Transverse colon (tissue), 4 donors: ENCODE data around the gene PIK3CD. TPM values are rescaled to one million over a fixed set of nuclear protein-coding genes. Genes with fewer than 3 reads are reported as not detected.
"Not testable (repeated sequence)": the region's sequence is repeated elsewhere in the genome, so short reads cannot be mapped to it uniquely, and the experiment has no call there.

ENCODE experiments used
- DNase-seq: peaks from one replicate; pipeline ENCODE4 v3.0.0-alpha.2; 2019
- H3K27ac ChIP-seq, 4 donors: fragments of 200-600 bp; sonication (generic); 2 replicates each; pipeline ENCODE4 v1.5.1; 2016 to 2018; ENCODE audit warnings: inconsistent platforms in 4 of 4
- H3K27me3 ChIP-seq: fragments of 200-600 bp; sonication (generic); 2 replicates; pipeline ENCODE4 v1.5.1; 2017; ENCODE audit warnings: inconsistent platforms
- H3K36me3 ChIP-seq, 4 donors: fragments of 200-600 bp; sonication (generic); 2 replicates each; pipeline ENCODE4 v1.5.1; 2017 to 2019; ENCODE audit warnings: inconsistent platforms in 4 of 4
- H3K4me1 ChIP-seq, 4 donors: fragments of 200-600 bp; sonication (generic); 2 replicates each; pipeline ENCODE4 v1.5.1; 2017 to 2020; ENCODE audit warnings: inconsistent platforms in 4 of 4
- H3K4me3 ChIP-seq, 4 donors: fragments of 200-600 bp; sonication (generic); 1 replicate in 1 of 4; 2 replicates in 3 of 4; pipeline versions ENCODE4 v1.5.1 to v1.6.1; 2017 to 2019; ENCODE audit warnings: inconsistent platforms in 4 of 4
- H3K9me3 ChIP-seq, 2 donors: fragments of 200-600 bp; sonication (generic); 2 replicates each; pipeline ENCODE4 v1.5.1; 2017 to 2019; ENCODE audit warnings: inconsistent platforms in 2 of 2
- EP300 ChIP-seq: sonication (generic); formaldehyde crosslinking; IDR thresholded peaks from one replicate; pipeline ENCODE4 v1.6.1; 2017; ENCODE audit warnings: antibody characterized with exemption, low read depth
- POLR2A ChIP-seq: fragments of 450-650 bp; IDR thresholded peaks from one replicate; pipeline ENCODE4 v1.6.1; 2016; ENCODE audit warnings: antibody characterized with exemption, mild to moderate bottlenecking, moderate library complexity
- POLR2AphosphoS5 ChIP-seq, 3 donors: sonication (generic); formaldehyde crosslinking; IDR thresholded peaks; one replicate each; pipeline ENCODE4 v1.6.1; 2016; ENCODE audit warnings: antibody characterized with exemption in 3 of 3
- WGBS, 2 donors: methylation state at CpG; one replicate each; pipeline ENCODE4 v1.1.5; 2018; ENCODE audit warnings: low coverage in 1 of 2; 5-methylcytosine and 5-hydroxymethylcytosine counted together
- in situ Hi-C, 4 donors: fragments of 200-750 bp; cut with MboI; loops; one replicate each; pipeline versions ENCODE4 v1.15.0 to v1.15.1; 2017; ENCODE audit warnings: low sequenced_read_pairs in 3 of 4, low pct_ligation_motif_present in 1 of 4, low pct_unique_long_range_greater_than_20kb in 1 of 4
- intact Hi-C: fragments of 100-400 bp; cut with DNase I; formaldehyde crosslinking; loops from one replicate; pipeline ENCODE4 v1.15.1; 2023; ENCODE audit warnings: low total_unique reads
- total RNA-seq, 4 donors: library from RNA; depleted of rRNA; stranded (reverse); fragments of >200 nt; gene quantifications; one replicate each; pipeline ENCODE4 v1.1.0, GENCODE V29; 2016
- TF ChIP-seq, protein P1 (sequence below), 5 experiments: fragments of 200-600 bp in 3 of 5; fragments of 450-650 bp in 2 of 5; sonication (generic) in 3 of 5; IDR thresholded peaks; 1 replicate in 2 of 5; 2 replicates in 3 of 5; pipeline ENCODE4 v1.5.1; 2016 to 2017; ENCODE audit warnings: antibody characterized with exemption in 5 of 5, inconsistent platforms in 3 of 5, mild to moderate bottlenecking in 2 of 5, moderate library complexity in 1 of 5

The PIK3CD gene
- total RNA-seq, 4 donors from 2014 or later: 0.20 to 6.7 (median 4.1) TPM

DNA sequence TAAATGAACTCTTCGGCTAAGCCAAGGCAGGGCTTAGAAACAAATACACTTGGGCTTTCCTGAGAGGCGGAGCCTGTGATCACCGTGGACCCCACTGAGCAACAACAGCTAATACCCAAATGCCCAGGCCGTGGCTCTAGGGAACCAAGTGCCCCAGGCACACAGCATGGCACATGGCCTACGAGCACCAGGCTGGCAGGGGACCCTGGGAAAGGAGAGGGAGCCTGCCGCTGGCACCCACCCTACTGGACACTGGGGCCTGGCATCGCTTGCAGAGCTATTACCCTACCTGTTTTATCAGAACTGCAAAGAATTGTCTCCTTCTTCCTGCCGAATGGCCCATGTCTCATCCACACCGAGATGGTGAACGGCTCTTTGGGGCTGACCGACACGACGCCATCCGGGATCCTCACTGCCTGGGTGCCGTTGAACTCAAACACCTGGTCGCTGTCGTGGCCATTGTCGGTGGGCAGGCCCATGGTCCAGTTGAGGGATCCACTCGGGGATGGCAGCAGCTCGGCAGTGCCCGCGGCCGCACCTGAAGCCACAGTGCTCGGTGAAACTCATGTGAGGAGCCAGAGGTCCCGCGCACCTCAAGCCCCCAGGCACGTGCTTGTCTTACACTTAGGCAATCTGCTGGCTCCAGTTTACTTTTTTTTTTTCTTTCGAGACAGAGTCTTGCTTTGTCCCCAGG lies 92.7 kb downstream of the PIK3CD start:
- intact Hi-C loops (no loop called here), in situ Hi-C loops (no loop called here)
- Histone ChIP-seq H3K27me3 (no peaks in the 10 kb centered on the region), H3K36me3 (peaks cover 0 to 51% (median 22%) of the 10 kb centered on the region in 4 donors), H3K4me3 (no peak overlapping the region), H3K4me1 (no peaks in the 10 kb centered on the region), H3K27ac (no peak overlapping the region), H3K9me3 (no peaks in the 10 kb centered on the region)
- no peak for DNase-seq
- TF ChIP-seq, protein P1, sequence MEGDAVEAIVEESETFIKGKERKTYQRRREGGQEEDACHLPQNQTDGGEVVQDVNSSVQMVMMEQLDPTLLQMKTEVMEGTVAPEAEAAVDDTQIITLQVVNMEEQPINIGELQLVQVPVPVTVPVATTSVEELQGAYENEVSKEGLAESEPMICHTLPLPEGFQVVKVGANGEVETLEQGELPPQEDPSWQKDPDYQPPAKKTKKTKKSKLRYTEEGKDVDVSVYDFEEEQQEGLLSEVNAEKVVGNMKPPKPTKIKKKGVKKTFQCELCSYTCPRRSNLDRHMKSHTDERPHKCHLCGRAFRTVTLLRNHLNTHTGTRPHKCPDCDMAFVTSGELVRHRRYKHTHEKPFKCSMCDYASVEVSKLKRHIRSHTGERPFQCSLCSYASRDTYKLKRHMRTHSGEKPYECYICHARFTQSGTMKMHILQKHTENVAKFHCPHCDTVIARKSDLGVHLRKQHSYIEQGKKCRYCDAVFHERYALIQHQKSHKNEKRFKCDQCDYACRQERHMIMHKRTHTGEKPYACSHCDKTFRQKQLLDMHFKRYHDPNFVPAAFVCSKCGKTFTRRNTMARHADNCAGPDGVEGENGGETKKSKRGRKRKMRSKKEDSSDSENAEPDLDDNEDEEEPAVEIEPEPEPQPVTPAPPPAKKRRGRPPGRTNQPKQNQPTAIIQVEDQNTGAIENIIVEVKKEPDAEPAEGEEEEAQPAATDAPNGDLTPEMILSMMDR (IDR thresholded peaks at IDR 0.05): no peak
- TF ChIP-seq POLR2A (no peak), POLR2AphosphoS5 (IDR thresholded peaks at IDR 0.05) (no peak), EP300 (no peak)
- WGBS, 2 donors: 94 to 96% methylated on average over 5 to 27 of the region's 28 CpGs

DNA sequence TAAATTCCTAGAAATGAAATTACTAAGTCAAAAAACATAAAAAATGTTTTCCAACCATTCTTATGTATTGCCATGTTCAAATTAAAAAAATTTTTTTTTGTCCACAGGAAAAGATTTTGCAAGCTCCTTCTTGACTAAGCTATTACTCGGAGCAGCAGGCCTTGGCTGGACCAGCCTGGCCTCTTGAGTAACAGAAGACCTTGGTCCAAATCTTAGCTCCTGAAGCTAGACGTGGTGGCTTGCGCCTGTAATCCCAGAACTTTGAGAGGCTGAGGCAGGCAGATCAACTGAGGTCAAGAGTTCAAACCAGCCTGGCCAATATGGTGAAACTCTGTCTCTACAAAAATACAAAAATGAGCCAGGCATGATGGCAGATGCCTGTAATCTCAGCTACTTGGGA lies 94.7 kb downstream of the PIK3CD start:
- no peak for DNase-seq
- no peak overlapping the region for H3K27ac ChIP-seq
- no peaks in the 10 kb centered on the region for H3K4me1 ChIP-seq
- WGBS, 2 donors: 92% methylated on average over 3 of the region's 3 CpGs; no CpG with 5 or more reads in 1 of the 2 donors
- H3K4me3 ChIP-seq: no peak overlapping the region
- intact Hi-C loops (no loop called here), in situ Hi-C loops (no loop called here)
- no peak for TF ChIP-seq EP300
- no peak for TF ChIP-seq POLR2A
- TF ChIP-seq, protein P1 (IDR thresholded peaks at IDR 0.05): no peak
- TF ChIP-seq POLR2AphosphoS5 (IDR thresholded peaks at IDR 0.05): no peak
- no peaks in the 10 kb centered on the region for H3K27me3 ChIP-seq
- H3K9me3 ChIP-seq: no peaks in the 10 kb centered on the region
- H3K36me3 ChIP-seq: peaks cover 0 to 55% (median 21%) of the 10 kb centered on the region in 4 donors

DNA sequence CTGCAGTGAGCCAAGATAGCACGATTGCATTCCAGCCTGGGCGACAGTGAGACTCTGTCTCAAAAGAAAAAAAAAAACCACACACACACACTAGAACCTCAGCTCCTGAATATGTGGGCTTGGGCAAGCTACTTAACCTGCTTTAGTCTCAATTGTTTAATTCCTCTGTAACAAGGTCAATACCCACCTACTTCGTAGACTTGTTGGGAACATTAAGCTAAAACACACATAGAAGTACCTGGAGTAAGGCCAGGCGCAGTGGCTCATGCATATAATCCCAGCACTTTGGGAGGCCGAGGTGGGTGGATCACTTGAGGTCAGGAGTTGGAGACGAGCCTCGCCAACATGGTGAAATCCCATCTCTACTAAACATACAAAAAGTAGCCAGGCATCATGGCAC lies 95.1 kb downstream of the PIK3CD start:
- WGBS, 2 donors: 75 to 90% methylated on average over 4 to 7 of the region's 7 CpGs
- intact Hi-C loops: no loop called here
- no peak overlapping the region for H3K4me3 ChIP-seq
- TF ChIP-seq EP300 (no peak), POLR2A (no peak), POLR2AphosphoS5 (IDR thresholded peaks at IDR 0.05) (no peak)
- TF ChIP-seq, protein P1 (IDR thresholded peaks at IDR 0.05): no peak
- H3K4me1 ChIP-seq: no peaks in the 10 kb centered on the region
- H3K36me3 ChIP-seq: peaks cover 0 to 56% (median 22%) of the 10 kb centered on the region in 4 donors
- no peaks in the 10 kb centered on the region for H3K27me3 ChIP-seq
- no peak for DNase-seq
- in situ Hi-C loops: no loop called here
- H3K9me3 ChIP-seq: no peaks in the 10 kb centered on the region
- no peak overlapping the region for H3K27ac ChIP-seq

DNA sequence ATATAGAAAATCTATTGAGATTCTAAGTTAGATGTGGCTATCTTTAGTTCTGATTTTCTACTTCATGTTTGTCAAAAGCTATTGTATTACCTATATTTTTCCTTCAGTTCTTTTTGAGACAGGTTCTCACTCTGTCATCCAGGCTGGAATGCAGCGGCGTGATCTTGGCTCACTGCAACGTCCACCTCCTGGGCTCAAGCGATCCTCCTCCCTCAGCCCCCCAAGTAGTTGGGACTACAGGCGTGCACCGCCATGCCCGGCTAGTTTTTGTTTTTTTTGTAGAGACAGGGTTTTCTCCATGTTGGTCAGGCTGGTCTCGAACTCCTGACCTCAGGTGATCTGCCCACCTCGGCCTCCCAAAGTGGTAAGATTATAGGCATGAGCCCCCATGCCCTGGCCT lies 96.9 kb downstream of the PIK3CD start:
- in situ Hi-C loops, H3K27ac ChIP-seq, H3K4me3 ChIP-seq, DNase-seq, H3K27me3 ChIP-seq, intact Hi-C loops, H3K4me1 ChIP-seq, H3K9me3 ChIP-seq: not testable (repeated sequence)
- peaks cover 0 to 46% (median 23%) of the 10 kb centered on the region in 4 donors for H3K36me3 ChIP-seq
- WGBS, 2 donors: 92 to 97% methylated on average over 5 to 9 of the region's 9 CpGs

DNA sequence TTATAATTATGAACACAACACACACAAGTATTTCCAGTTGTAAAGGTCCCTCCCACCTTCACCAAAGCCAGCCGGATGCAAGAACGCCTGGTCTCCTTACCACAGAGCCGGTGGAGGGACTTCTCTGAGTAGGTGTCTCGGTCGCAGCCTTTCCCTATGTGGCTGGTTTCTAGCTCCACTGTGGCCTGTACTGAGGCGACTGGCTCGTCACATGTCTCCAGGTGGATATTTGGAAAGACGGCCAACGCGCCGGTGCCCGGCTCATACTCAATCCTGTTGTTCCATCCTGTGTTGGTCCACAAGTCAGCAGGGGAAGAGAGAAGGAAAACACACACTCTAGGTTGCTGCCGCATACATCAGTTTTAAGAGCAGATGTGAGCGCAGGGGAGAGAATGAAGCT lies 97.8 kb downstream of the PIK3CD start:
- H3K4me1 ChIP-seq: no peaks in the 10 kb centered on the region
- intact Hi-C loops: no loop called here
- peaks cover 0 to 46% (median 18%) of the 10 kb centered on the region in 4 donors for H3K36me3 ChIP-seq
- no peak for DNase-seq
- in situ Hi-C loops: no loop called here
- H3K27me3 ChIP-seq: no peaks in the 10 kb centered on the region
- no peak overlapping the region for H3K27ac ChIP-seq
- WGBS, 2 donors: 94% methylated on average over 14 of the region's 14 CpGs; no CpG with 5 or more reads in 1 of the 2 donors
- no peaks in the 10 kb centered on the region for H3K9me3 ChIP-seq
- TF ChIP-seq POLR2AphosphoS5 (IDR thresholded peaks at IDR 0.05) (no peak), EP300 (no peak), POLR2A (no peak)
- TF ChIP-seq, protein P1 (IDR thresholded peaks at IDR 0.05): no peak
- H3K4me3 ChIP-seq: no peak overlapping the region
